Esophagus muscularis mucosa (tissue), 4 donors: Measurements from ENCODE around the gene MRC1. TPM values are rescaled to one million over a fixed set of nuclear protein-coding genes. Genes with fewer than 3 reads are reported as not detected.

Experiments
- DNase-seq: peaks from one replicate; pipeline ENCODE4 v3.0.0-alpha.2; 2017; ENCODE audit errors: extremely low spot score
- H3K27ac ChIP-seq, 4 donors: fragments of 200-600 bp; sonication (generic); replicated peaks in 1 of 4; 1 replicate in 3 of 4; 2 replicates in 1 of 4; pipeline ENCODE4 v1.5.1; 2016 to 2019; ENCODE audit warnings: mild to moderate bottlenecking in 1 of 4
- H3K27me3 ChIP-seq, 4 donors: fragments of 200-600 bp; sonication (generic); one replicate each; pipeline versions ENCODE4 v1.5.1 to v1.6.0; 2016 to 2019
- H3K36me3 ChIP-seq, 4 donors: fragments of 200-600 bp; sonication (generic); one replicate each; pipeline ENCODE4 v1.5.1; 2016 to 2019
- H3K4me1 ChIP-seq, 4 donors: fragments of 200-600 bp; sonication (generic); one replicate each; pipeline ENCODE4 v1.5.1; 2016 to 2019
- H3K4me3 ChIP-seq, 4 donors: fragments of 200-600 bp; sonication (generic); 1 replicate in 2 of 4; 2 replicates in 2 of 4; pipeline ENCODE4 v1.5.1; 2016 to 2019; ENCODE audit warnings: mild to moderate bottlenecking in 4 of 4, moderate library complexity in 1 of 4
- H3K9me3 ChIP-seq, 4 donors: fragments of 200-600 bp; sonication (generic); 1 replicate in 3 of 4; 2 replicates in 1 of 4; pipeline ENCODE4 v1.5.1; 2016 to 2019
- CTCF ChIP-seq, 3 experiments: fragments of 200-600 bp in 2 of 3; fragments of 450-650 bp in 1 of 3; sonication (generic) in 2 of 3; IDR thresholded peaks; one replicate each; pipeline ENCODE4 v1.5.1; 2017 to 2019; ENCODE audit warnings: antibody characterized with exemption in 3 of 3, mild to moderate bottlenecking in 2 of 3, moderate library complexity in 1 of 3
- EP300 ChIP-seq: sonication (generic); formaldehyde crosslinking; IDR thresholded peaks from one replicate; pipeline ENCODE4 v1.6.1; 2017; ENCODE audit warnings: antibody characterized with exemption
- POLR2A ChIP-seq: fragments of 450-650 bp; IDR thresholded peaks from one replicate; pipeline ENCODE4 v1.6.1; 2017; ENCODE audit warnings: antibody characterized with exemption, moderate library complexity, mild to moderate bottlenecking, low read depth
- POLR2AphosphoS5 ChIP-seq, 2 donors: sonication (generic); formaldehyde crosslinking; IDR thresholded peaks; one replicate each; pipeline ENCODE4 v1.6.1; 2017; ENCODE audit warnings: antibody characterized with exemption in 2 of 2
- WGBS: methylation state at CpG from one replicate; pipeline ENCODE4 v1.1.5; 2018; 5-methylcytosine and 5-hydroxymethylcytosine counted together
- intact Hi-C: fragments of 100-400 bp; cut with DNase I; formaldehyde crosslinking; loops from one replicate; pipeline ENCODE4 v1.15.1; 2023
- total RNA-seq, 4 donors: library from RNA; depleted of rRNA; stranded (reverse); fragments of >200 nt; gene quantifications; one replicate each; pipeline versions ENCODE4 v1.1.0 to v1.2.1, GENCODE V29; 2016

Gene MRC1
- total RNA-seq, 4 donors from 2014 or later: 21.9 to 69.6 (median 39.7) TPM

GRCh38 chr10:17910125-17910789 is 101.1 kb downstream of the MRC1 start:
- no peak overlapping the region for H3K27ac ChIP-seq
- 21% methylated on average over 12 of the region's 12 CpGs for WGBS
- no peak overlapping the region for H3K4me3 ChIP-seq
- no peaks in the 10 kb centered on the region for H3K27me3 ChIP-seq
- DNase-seq: no peak
- H3K36me3 ChIP-seq: no peaks in the 10 kb centered on the region
- TF ChIP-seq POLR2AphosphoS5 (IDR thresholded peaks at IDR 0.05) (no peak), CTCF (IDR thresholded peaks at IDR 0.05) (peak; percentile 59 to 68 (median 59))
- peaks cover 0 to 46% (median 33%) of the 10 kb centered on the region in 4 donors for H3K4me1 ChIP-seq
- H3K9me3 ChIP-seq: no peaks in the 10 kb centered on the region
- intact Hi-C loops: loop anchor here (5.0 to 10.0 kb wide), 3 partner anchors 195 to 307 kb away; no protein-coding TSS in a partner anchor

GRCh38 chr10:17912754-17913153 is 103.6 kb downstream of the MRC1 start:
- intact Hi-C loops: loop anchor here (5.0 to 10.0 kb wide), 3 partner anchors 192 to 305 kb away; no protein-coding TSS in a partner anchor
- DNase-seq: no peak
- TF ChIP-seq CTCF (IDR thresholded peaks at IDR 0.05) (no peak), EP300 (no peak), POLR2A (no peak), POLR2AphosphoS5 (IDR thresholded peaks at IDR 0.05) (no peak)
- H3K27ac ChIP-seq: peak overlapping the region in 3 of 4 donors; percentile 12 to 43 (median 20)
- no peaks in the 10 kb centered on the region for H3K36me3 ChIP-seq
- no peak overlapping the region for H3K4me3 ChIP-seq
- H3K4me1 ChIP-seq: peaks cover 0 to 50% (median 35%) of the 10 kb centered on the region in 4 donors
- WGBS: 39% methylated on average over 4 of the region's 4 CpGs
- no peaks in the 10 kb centered on the region for H3K9me3 ChIP-seq
- H3K27me3 ChIP-seq: no peaks in the 10 kb centered on the region

GRCh38 chr10:17913604-17914003 is 104.5 kb downstream of the MRC1 start:
- 35% methylated on average over 5 of the region's 5 CpGs for WGBS
- intact Hi-C loops: loop anchor here (5.0 to 10.0 kb wide), 3 partner anchors 191 to 304 kb away; no protein-coding TSS in a partner anchor
- H3K36me3 ChIP-seq: no peaks in the 10 kb centered on the region
- H3K27ac ChIP-seq: peak overlapping the region; percentile 12 to 43 (median 21)
- TF ChIP-seq POLR2AphosphoS5 (IDR thresholded peaks at IDR 0.05) (no peak), CTCF (IDR thresholded peaks at IDR 0.05) (no peak), EP300 (no peak), POLR2A (no peak)
- peaks cover 0 to 50% (median 35%) of the 10 kb centered on the region in 4 donors for H3K4me1 ChIP-seq
- DNase-seq: no peak
- H3K4me3 ChIP-seq: no peak overlapping the region
- no peaks in the 10 kb centered on the region for H3K27me3 ChIP-seq
- no peaks in the 10 kb centered on the region for H3K9me3 ChIP-seq

GRCh38 chr10:17914169-17915045 is 105.3 kb downstream of the MRC1 start:
- no peak overlapping the region for H3K4me3 ChIP-seq
- H3K4me1 ChIP-seq: peaks cover 0 to 45% (median 34%) of the 10 kb centered on the region in 4 donors
- intact Hi-C loops: loop anchor here (5.0 to 10.0 kb wide), 3 partner anchors 190 to 303 kb away; no protein-coding TSS in a partner anchor
- no peak for TF ChIP-seq EP300
- no peak for TF ChIP-seq POLR2A
- TF ChIP-seq POLR2AphosphoS5 (IDR thresholded peaks at IDR 0.05): no peak
- TF ChIP-seq CTCF (IDR thresholded peaks at IDR 0.05): no peak
- no peaks in the 10 kb centered on the region for H3K27me3 ChIP-seq
- WGBS: 88% methylated on average over 5 of the region's 5 CpGs
- no peak for DNase-seq
- H3K27ac ChIP-seq: peak overlapping the region in 1 of 4 donors; percentile 6
- no peaks in the 10 kb centered on the region for H3K9me3 ChIP-seq
- no peaks in the 10 kb centered on the region for H3K36me3 ChIP-seq
